H1 (cell line): ENCODE results near the gene TBC1D16.

ENCODE experiments used
- JUN ChIP-seq: IDR thresholded peaks from 2 replicates; pipeline ENCODE4 v1.6.1; 2011; ENCODE audit warnings: low read depth, mild to moderate bottlenecking, improper control_type of control experiment, low read length
- MAFK ChIP-seq: IDR thresholded peaks from 2 replicates; pipeline ENCODE4 v1.6.1; 2012; ENCODE audit warnings: low read depth, mild to moderate bottlenecking, improper control_type of control experiment, low read length
- POLR2A ChIP-seq, 2 experiments: IDR thresholded peaks; 1 replicate in 1 of 2; 2 replicates in 1 of 2; pipeline ENCODE4 v1.6.1; 2011; ENCODE audit warnings: low read depth in 2 of 2, low read length in 2 of 2, mild to moderate bottlenecking in 2 of 2; ENCODE audit errors: control extremely low read depth in 1 of 2
- POLR2AphosphoS5 ChIP-seq: IDR thresholded peaks from 2 replicates; pipeline ENCODE4 v1.6.1; 2011; ENCODE audit warnings: low read depth, low read length
- TF ChIP-seq, protein P1 (sequence below), 3 experiments: IDR thresholded peaks; 1 replicate in 2 of 3; 2 replicates in 1 of 3; pipeline versions ENCODE4 v1.5.1 to v1.6.1; 2011; ENCODE audit warnings: low read length in 3 of 3, mild to moderate bottlenecking in 3 of 3, inconsistent platforms in 2 of 3, low read depth in 1 of 3, moderate library complexity in 1 of 3; ENCODE audit not compliant: insufficient read depth in 1 of 3; ENCODE audit errors: control extremely low read depth in 1 of 3

DNA sequence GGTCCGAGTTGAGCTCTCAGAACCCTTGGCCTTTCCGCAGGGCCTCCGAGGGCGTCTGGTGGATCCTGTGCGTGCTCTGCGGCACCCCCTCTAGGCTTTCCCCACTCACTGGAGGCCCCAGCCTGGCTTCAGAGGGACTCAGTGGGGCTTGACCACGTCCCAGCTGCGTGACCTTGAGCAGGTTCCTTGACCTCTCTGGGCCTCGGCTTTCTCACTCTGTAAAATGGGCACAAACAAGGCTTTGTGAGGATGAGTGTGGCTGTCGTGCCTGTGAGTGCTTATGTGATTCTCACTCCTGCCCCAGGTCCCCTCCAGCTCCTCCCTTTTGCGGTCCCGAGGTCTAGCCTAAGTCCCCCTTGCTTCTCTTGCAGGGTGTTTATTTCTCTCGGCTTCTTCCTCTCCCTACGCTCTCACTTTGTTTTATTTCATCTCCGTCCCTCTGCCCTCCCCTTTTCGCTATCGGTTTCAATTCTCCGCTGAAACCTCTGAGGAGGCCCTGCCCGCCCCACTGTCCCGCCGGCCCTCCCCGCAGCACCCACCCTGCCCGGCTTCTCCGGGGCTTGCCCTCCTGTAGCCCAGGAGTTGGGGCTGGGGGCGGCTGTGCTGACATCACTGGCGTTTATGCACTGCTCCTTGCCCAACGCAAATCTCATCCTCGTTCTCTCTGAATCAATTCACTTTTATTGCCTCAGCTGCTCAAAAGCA lies 114.1 kb downstream of the TBC1D16 start:
- no peak for TF ChIP-seq MAFK
- TF ChIP-seq POLR2A (IDR thresholded peaks at IDR 0.05; ENCODE audit: control extremely low read depth in 1 of 2, low read depth in 2 of 2, low read length in 2 of 2): no peak
- no peak for TF ChIP-seq POLR2AphosphoS5
- no peak for TF ChIP-seq JUN
- TF ChIP-seq, protein P1, sequence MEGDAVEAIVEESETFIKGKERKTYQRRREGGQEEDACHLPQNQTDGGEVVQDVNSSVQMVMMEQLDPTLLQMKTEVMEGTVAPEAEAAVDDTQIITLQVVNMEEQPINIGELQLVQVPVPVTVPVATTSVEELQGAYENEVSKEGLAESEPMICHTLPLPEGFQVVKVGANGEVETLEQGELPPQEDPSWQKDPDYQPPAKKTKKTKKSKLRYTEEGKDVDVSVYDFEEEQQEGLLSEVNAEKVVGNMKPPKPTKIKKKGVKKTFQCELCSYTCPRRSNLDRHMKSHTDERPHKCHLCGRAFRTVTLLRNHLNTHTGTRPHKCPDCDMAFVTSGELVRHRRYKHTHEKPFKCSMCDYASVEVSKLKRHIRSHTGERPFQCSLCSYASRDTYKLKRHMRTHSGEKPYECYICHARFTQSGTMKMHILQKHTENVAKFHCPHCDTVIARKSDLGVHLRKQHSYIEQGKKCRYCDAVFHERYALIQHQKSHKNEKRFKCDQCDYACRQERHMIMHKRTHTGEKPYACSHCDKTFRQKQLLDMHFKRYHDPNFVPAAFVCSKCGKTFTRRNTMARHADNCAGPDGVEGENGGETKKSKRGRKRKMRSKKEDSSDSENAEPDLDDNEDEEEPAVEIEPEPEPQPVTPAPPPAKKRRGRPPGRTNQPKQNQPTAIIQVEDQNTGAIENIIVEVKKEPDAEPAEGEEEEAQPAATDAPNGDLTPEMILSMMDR (IDR thresholded peaks at IDR 0.05; ENCODE audit: control extremely low read depth in 1 of 3, insufficient read depth in 1 of 3, low read depth in 1 of 3, low read length in 3 of 3): peak in 1 of 3 experiments; percentile 12; a peak in 1 of 4 replicates
